Measurements from ENCODE around the gene KRT36. TPM values are rescaled to one million over a fixed set of nuclear protein-coding genes. Genes with fewer than 3 reads are reported as not detected.

KRT36 gene
- total RNA-seq, 4 donors from 2014 or later: not detected

- TF ChIP-seq, protein P1, sequence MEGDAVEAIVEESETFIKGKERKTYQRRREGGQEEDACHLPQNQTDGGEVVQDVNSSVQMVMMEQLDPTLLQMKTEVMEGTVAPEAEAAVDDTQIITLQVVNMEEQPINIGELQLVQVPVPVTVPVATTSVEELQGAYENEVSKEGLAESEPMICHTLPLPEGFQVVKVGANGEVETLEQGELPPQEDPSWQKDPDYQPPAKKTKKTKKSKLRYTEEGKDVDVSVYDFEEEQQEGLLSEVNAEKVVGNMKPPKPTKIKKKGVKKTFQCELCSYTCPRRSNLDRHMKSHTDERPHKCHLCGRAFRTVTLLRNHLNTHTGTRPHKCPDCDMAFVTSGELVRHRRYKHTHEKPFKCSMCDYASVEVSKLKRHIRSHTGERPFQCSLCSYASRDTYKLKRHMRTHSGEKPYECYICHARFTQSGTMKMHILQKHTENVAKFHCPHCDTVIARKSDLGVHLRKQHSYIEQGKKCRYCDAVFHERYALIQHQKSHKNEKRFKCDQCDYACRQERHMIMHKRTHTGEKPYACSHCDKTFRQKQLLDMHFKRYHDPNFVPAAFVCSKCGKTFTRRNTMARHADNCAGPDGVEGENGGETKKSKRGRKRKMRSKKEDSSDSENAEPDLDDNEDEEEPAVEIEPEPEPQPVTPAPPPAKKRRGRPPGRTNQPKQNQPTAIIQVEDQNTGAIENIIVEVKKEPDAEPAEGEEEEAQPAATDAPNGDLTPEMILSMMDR (IDR thresholded peaks at IDR 0.05; ENCODE audit: low read depth): no peak
These were observed 42.9 kb downstream of the KRT36 start for GRCh38 chr17:41446806-41447205.

DNA sequence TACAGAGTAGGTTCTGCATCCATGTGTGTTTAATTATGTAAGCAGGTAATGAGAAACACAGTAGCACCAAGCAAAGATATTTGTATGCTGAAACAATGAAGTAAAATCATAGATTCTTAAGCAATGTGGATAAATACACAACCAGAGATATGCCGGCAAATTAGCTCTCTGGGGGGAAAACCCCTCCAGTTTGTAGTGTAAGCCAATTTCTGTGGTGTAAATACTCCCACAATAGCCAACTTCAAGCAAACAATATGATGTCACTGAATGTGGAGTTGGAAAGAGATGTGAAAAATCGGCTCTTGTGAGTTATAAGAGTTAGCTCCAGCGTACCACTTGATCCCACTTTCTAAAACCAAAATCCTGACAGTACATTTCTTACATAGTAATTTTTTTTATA lies 45.1 kb downstream of the KRT36 start:
- TF ChIP-seq, protein P1 (IDR thresholded peaks at IDR 0.05; ENCODE audit: low read depth): no peak

GRCh38 chr17:41444186-41444585 lies 45.5 kb downstream of the KRT36 start:
- TF ChIP-seq, protein P1 (IDR thresholded peaks at IDR 0.05; ENCODE audit: low read depth): no peak

GRCh38 chr17:41442739-41443138 lies 47.0 kb downstream of the KRT36 start:
- TF ChIP-seq, protein P1 (IDR thresholded peaks at IDR 0.05; ENCODE audit: low read depth): no peak

- TF ChIP-seq, protein P1 (IDR thresholded peaks at IDR 0.05; ENCODE audit: low read depth): no peak
These were observed 49.1 kb downstream of the KRT36 start, which contains the start of gene KRT38 for GRCh38 chr17:41440531-41441033. Gene KRT38, minus strand, starts transcription at chr17:41440983. Its CDS starts 62 bp downstream, at chr17:41440921.

- TF ChIP-seq, protein P1 (IDR thresholded peaks at IDR 0.05; ENCODE audit: low read depth): no peak
These were observed 50.3 kb downstream of the KRT36 start for GRCh38 chr17:41439375-41439774.

- TF ChIP-seq, protein P1 (IDR thresholded peaks at IDR 0.05; ENCODE audit: low read depth): no peak
These were observed 51.9 kb downstream of the KRT36 start for GRCh38 chr17:41437769-41438168.
